HG03159 (cell line): ENCODE results near the gene TFDP1.

Experiments used
- ATAC-seq: cut with Tn5 transposase; IDR thresholded peaks from one replicate; pipeline ENCODE4 v1.9.1; 2021; ENCODE audit warnings: mild to moderate bottlenecking, moderate library complexity; ENCODE audit not compliant: unreplicated experiment

Gene TFDP1

GRCh38 chr13:113564331-113565023, 20.1 kb upstream of the TFDP1 start:
- no peak for ATAC-seq

- no peak for ATAC-seq
Measured at GRCh38 chr13:113565526-113566226, 18.9 kb upstream of the TFDP1 start.

- no peak for ATAC-seq
Measured at GRCh38 chr13:113566227-113566561, 18.4 kb upstream of the TFDP1 start.

GRCh38 chr13:113567681-113568080, 16.9 kb upstream of the TFDP1 start:
- ATAC-seq: no peak

GRCh38 chr13:113573065-113573464, 11.5 kb upstream of the TFDP1 start:
- ATAC-seq: no peak

- no peak for ATAC-seq
Measured at GRCh38 chr13:113576597-113576996, 8.0 kb upstream of the TFDP1 start.

- no peak for ATAC-seq
Measured at GRCh38 chr13:113577881-113578435, 6.6 kb upstream of the TFDP1 start.

- no peak for ATAC-seq
Measured at GRCh38 chr13:113579686-113580085, 4.9 kb upstream of the TFDP1 start.

GRCh38 chr13:113581871-113582270, 2.7 kb upstream of the TFDP1 start:
- no peak for ATAC-seq

GRCh38 chr13:113582841-113583631, 1.5 kb upstream of the TFDP1 start:
- ATAC-seq: no peak

- peak; percentile 31 for ATAC-seq
Measured at GRCh38 chr13:113584870-113585671, 518 bp downstream of the TFDP1 start.

GRCh38 chr13:113585896-113586295, 1.3 kb downstream of the TFDP1 start:
- ATAC-seq: no peak

- ATAC-seq: no peak
Measured at GRCh38 chr13:113586661-113587479, 2.3 kb downstream of the TFDP1 start.

GRCh38 chr13:113588394-113589111, 4.0 kb downstream of the TFDP1 start:
- ATAC-seq: no peak

GRCh38 chr13:113589251-113589960, 4.9 kb downstream of the TFDP1 start:
- no peak for ATAC-seq

GRCh38 chr13:113589961-113590339, 5.4 kb downstream of the TFDP1 start:
- no peak for ATAC-seq

GRCh38 chr13:113591750-113592149, 7.2 kb downstream of the TFDP1 start:
- no peak for ATAC-seq

GRCh38 chr13:113592571-113592970, 8.0 kb downstream of the TFDP1 start:
- no peak for ATAC-seq
